IMR-90 (cell line): ENCODE results near the gene TMEM163. TPM values are rescaled to one million over a fixed set of nuclear protein-coding genes. Genes with fewer than 3 reads are reported as not detected.
A peak's percentile ranks its signal among the peaks of the same experiment; 100 is the strongest.

ENCODE experiments used
- ATAC-seq: fragments of 200-7000 bp; cut with Tn5 transposase; 2 replicates; pipeline ENCODE4 v1.9.1; 2020; ENCODE audit warnings: low read depth, mild to moderate bottlenecking, moderate library complexity
- BruUV-seq: library from RNA; stranded (reverse); fragments of 400-500 nt; replicated peaks from 2 replicates; lab custom pipeline; 2021; lab: Mats Ljungman, UMichigan
- CTCF ChIA-PET: fragments of 300-600 bp; formaldehyde crosslinking; extraction: SDS; loops from one replicate; lab custom pipeline; 2021; ENCODE audit warnings: antibody characterized with exemption; lab: Yijun Ruan, JAX
- POLR2A ChIA-PET: fragments of 300-600 bp; sonication (Branson Sonifier 250); formaldehyde crosslinking; loops from one replicate; lab custom pipeline; 2022; ENCODE audit warnings: antibody characterized with exemption; ENCODE audit not compliant: unreplicated experiment; lab: Charles Lee
- DNase-seq: peaks from one replicate; pipeline ENCODE4 v3.0.0; 2013
- H2AFZ ChIP-seq: replicated peaks from 2 replicates; pipeline ENCODE3; 2013; ENCODE audit warnings: low read length, mild to moderate bottlenecking; ENCODE audit not compliant: poor library complexity
- H2AK5ac ChIP-seq: 2 replicates; pipeline ENCODE4 v1.6.1; 2013; ENCODE audit warnings: low read depth, low read length, inconsistent platforms
- H2AK9ac ChIP-seq: replicated peaks from 2 replicates; pipeline ENCODE3; 2013; ENCODE audit warnings: mild to moderate bottlenecking, low read depth, low read length, moderate library complexity; ENCODE audit not compliant: poor library complexity
- H2BK120ac ChIP-seq: 2 replicates; pipeline ENCODE4 v1.6.1; 2013; ENCODE audit warnings: low read depth, low read length, inconsistent platforms
- H2BK15ac ChIP-seq: 3 replicates; pipeline ENCODE4 v1.6.1; 2013; ENCODE audit warnings: low read depth, low read length, inconsistent platforms
- H2BK20ac ChIP-seq: 2 replicates; pipeline ENCODE4 v1.6.1; 2013; ENCODE audit warnings: low read depth, mild to moderate bottlenecking, inconsistent platforms, low read length, moderate library complexity
- H2BK5ac ChIP-seq: 2 replicates; pipeline ENCODE4 v1.6.1; 2013; ENCODE audit warnings: mild to moderate bottlenecking, low read depth, low read length, inconsistent platforms; ENCODE audit not compliant: poor library complexity, severe bottlenecking
- H3K14ac ChIP-seq: replicated peaks from 2 replicates; pipeline ENCODE4 v1.6.1; 2013; ENCODE audit warnings: low read depth, low read length, inconsistent platforms
- H3K18ac ChIP-seq: 2 replicates; pipeline ENCODE4 v1.6.1; 2013; ENCODE audit warnings: low read depth, low read length, control low read depth
- H3K23ac ChIP-seq: 2 replicates; pipeline ENCODE4 v1.6.1; 2013; ENCODE audit warnings: low read depth, low read length, inconsistent platforms
- H3K27ac ChIP-seq: 2 replicates; pipeline ENCODE4 v1.5.1; 2013; ENCODE audit warnings: mild to moderate bottlenecking, control low read depth, low read length; ENCODE audit not compliant: insufficient read depth
- H3K27me3 ChIP-seq: 2 replicates; pipeline ENCODE4 v1.6.1; 2013; ENCODE audit warnings: low read length; ENCODE audit not compliant: control insufficient read depth, insufficient read depth
- H3K36me3 ChIP-seq: 2 replicates; pipeline ENCODE4 v1.6.1; 2013; ENCODE audit warnings: low read length, mixed read lengths; ENCODE audit not compliant: control insufficient read depth, insufficient read depth
- H3K4ac ChIP-seq: 2 replicates; pipeline ENCODE4 v1.6.1; 2013; ENCODE audit warnings: low read depth, low read length, inconsistent platforms
- H3K4me1 ChIP-seq: 2 replicates; pipeline ENCODE4 v1.6.1; 2013; ENCODE audit warnings: low read length, mixed read lengths; ENCODE audit not compliant: control insufficient read depth, insufficient read depth
- H3K4me2 ChIP-seq: 2 replicates; pipeline ENCODE4 v1.6.1; 2013; ENCODE audit warnings: low read depth, mild to moderate bottlenecking, control low read depth, low read length, moderate library complexity
- H3K4me3 ChIP-seq: 2 replicates; pipeline ENCODE4 v1.5.1; 2013; ENCODE audit warnings: low read depth, mild to moderate bottlenecking, control low read depth, low read length, moderate library complexity; ENCODE audit not compliant: insufficient read depth
- H3K56ac ChIP-seq: 2 replicates; pipeline ENCODE4 v1.6.1; 2013; ENCODE audit warnings: low read length, inconsistent platforms; ENCODE audit not compliant: insufficient read depth; ENCODE audit errors: extremely low read depth
- H3K79me1 ChIP-seq, 2 experiments: 2 replicates each; pipeline ENCODE4 v1.6.1; 2013; ENCODE audit warnings: low read length in 2 of 2, inconsistent platforms in 1 of 2, low read depth in 1 of 2
- H3K9ac ChIP-seq: 2 replicates; pipeline ENCODE4 v1.6.1; 2013; ENCODE audit warnings: low read depth, low read length, control low read depth
- H3K9me1 ChIP-seq: 2 replicates; pipeline ENCODE4 v1.6.1; 2013; ENCODE audit warnings: low read length, inconsistent platforms; ENCODE audit not compliant: insufficient read depth
- H3K9me3 ChIP-seq: 2 replicates; pipeline ENCODE4 v1.6.1; 2013; ENCODE audit warnings: low read length; ENCODE audit not compliant: control insufficient read depth, insufficient read depth
- H4K20me1 ChIP-seq: 2 replicates; pipeline ENCODE4 v1.6.1; 2013; ENCODE audit warnings: low read length, inconsistent platforms; ENCODE audit not compliant: insufficient read depth
- H4K5ac ChIP-seq: 2 replicates; pipeline ENCODE4 v1.6.1; 2013; ENCODE audit warnings: mild to moderate bottlenecking, low read depth, low read length, control low read depth
- H4K8ac ChIP-seq, 2 experiments: 2 replicates each; pipeline ENCODE4 v1.6.1; 2013; ENCODE audit warnings: low read depth in 2 of 2, low read length in 2 of 2, control low read depth in 1 of 2, inconsistent platforms in 1 of 2
- H4K91ac ChIP-seq: 2 replicates; pipeline ENCODE4 v1.6.1; 2013; ENCODE audit warnings: low read depth, low read length, inconsistent platforms; ENCODE audit not compliant: insufficient read depth
- BHLHE40 ChIP-seq: fragments of 150-350 bp; IDR thresholded peaks from 2 replicates; pipeline ENCODE4 v1.6.1; 2016; ENCODE audit warnings: mild to moderate bottlenecking, low read depth, low read length
- CEBPB ChIP-seq: IDR thresholded peaks from 2 replicates; pipeline ENCODE4 v1.6.1; 2012; ENCODE audit warnings: low read depth, low read length, improper control_type of control experiment
- CHD1 ChIP-seq: IDR thresholded peaks from 2 replicates; pipeline ENCODE4 v1.6.1; 2012; ENCODE audit warnings: low read depth, low read length, improper control_type of control experiment
- CTCF ChIP-seq: conservative IDR thresholded peaks from 2 replicates; pipeline ENCODE4 v1.5.1; 2012; ENCODE audit warnings: mild to moderate bottlenecking, low read depth, low read length, improper control_type of control experiment
- ELK1 ChIP-seq: fragments of 150-350 bp; IDR thresholded peaks from 2 replicates; pipeline ENCODE4 v1.6.1; 2016; ENCODE audit warnings: low read depth, mild to moderate bottlenecking, low read length, moderate library complexity, borderline replicate concordance
- FOS ChIP-seq: fragments of 150-350 bp; IDR thresholded peaks from 2 replicates; pipeline ENCODE4 v1.6.1; 2016; ENCODE audit warnings: low read depth, low read length
- MAFK ChIP-seq: IDR thresholded peaks from 2 replicates; pipeline ENCODE4 v1.6.1; 2012; ENCODE audit warnings: low read depth, low read length, improper control_type of control experiment
- MAZ ChIP-seq: IDR thresholded peaks from 2 replicates; pipeline ENCODE4 v1.6.1; 2012; ENCODE audit warnings: low read depth, mild to moderate bottlenecking, low read length, improper control_type of control experiment, moderate library complexity, borderline replicate concordance
- MXI1 ChIP-seq: IDR thresholded peaks from 2 replicates; pipeline ENCODE4 v1.6.1; 2012; ENCODE audit warnings: low read depth, mild to moderate bottlenecking, low read length, moderate library complexity, borderline replicate concordance
- NFE2L2 ChIP-seq: fragments of 150-350 bp; IDR thresholded peaks from 2 replicates; pipeline ENCODE4 v1.6.1; 2016; ENCODE audit warnings: low read depth, mild to moderate bottlenecking, low read length
- POLR2A ChIP-seq: IDR thresholded peaks from 2 replicates; pipeline ENCODE4 v1.6.1; 2012; ENCODE audit warnings: mild to moderate bottlenecking, low read depth, low read length
- SMC3 ChIP-seq: fragments of 150-350 bp; IDR thresholded peaks from 2 replicates; pipeline ENCODE4 v1.6.1; 2016; ENCODE audit warnings: low read depth, mild to moderate bottlenecking, antibody characterized with exemption, low read length, moderate library complexity
- WGBS, 2 experiments: methylation state at CpG; one replicate each; pipeline versions ENCODE4 v1.1.5 to v1.1.7; 2013; ENCODE audit warnings: missing lambda C conversion rate in 2 of 2; ENCODE audit not compliant: insufficient read length in 1 of 2; ENCODE audit errors: extremely low coverage in 2 of 2; 5-methylcytosine and 5-hydroxymethylcytosine counted together
- dilution Hi-C: fragments of 300-500 bp; cut with HindIII; formaldehyde crosslinking; loops from one replicate; pipeline ENCODE4 v1.14.3; 2018; ENCODE audit warnings: low sequenced_read_pairs; ENCODE audit not compliant: unreplicated experiment
- in situ Hi-C: fragments of 300-500 bp; cut with MboI; formaldehyde crosslinking; loops from 3 replicates; pipeline ENCODE4 v1.14.3; 2019; ENCODE audit warnings: low sequenced_read_pairs, inconsistent platforms, mixed read lengths
- intact Hi-C: fragments of 100-400 bp; cut with micrococcal nuclease; formaldehyde crosslinking; loops from 2 replicates; pipeline ENCODE4 v1.10.0; 2022
- polyA plus RNA-seq, 3 experiments: library from polyadenylated mRNA; depleted of rRNA; stranded (reverse); fragments of >200 nt; gene quantifications; 2 replicates each; pipeline ENCODE4 v1.2.3, GENCODE V29; 2012; ENCODE audit warnings: low replicate concordance in 1 of 3
- total RNA-seq: library from RNA; depleted of rRNA; stranded (reverse); fragments of >200 nt; gene quantifications from 2 replicates; pipeline ENCODE4 v1.2.3, GENCODE V29; 2012

TMEM163 gene
- total and polyA plus RNA-seq, 2 of the 4 experiments (the other 2 are of a cell fraction): not detected

- Histone ChIP-seq H3K4me2 (no peak overlapping the region), H3K23ac (no peak overlapping the region)
Measured at GRCh38 chr2:134677856-134678756, 40.7 kb downstream of the TMEM163 start.

More at GRCh38 chr2:134677856-134678756, 40.7 kb downstream of the TMEM163 start:
- no peak for TF ChIP-seq SMC3
- no peak for TF ChIP-seq CHD1
- TF ChIP-seq MXI1: no peak
- no peak for TF ChIP-seq ELK1
- no peak for TF ChIP-seq NFE2L2
- TF ChIP-seq FOS: no peak
- TF ChIP-seq MAZ: no peak
- TF ChIP-seq MAFK: no peak
- no peak for TF ChIP-seq CTCF
- no peak for TF ChIP-seq POLR2A
- TF ChIP-seq CEBPB: no peak
- no peak for TF ChIP-seq BHLHE40
- Histone ChIP-seq H3K36me3 (no peaks in the 10 kb centered on the region), H2BK5ac (no peak overlapping the region), H4K91ac (no peak overlapping the region), H3K4me1 (no peaks in the 10 kb centered on the region), H3K79me1 (no peaks in the 10 kb centered on the region), H2AFZ (peak overlapping the region; percentile 14), H2BK120ac (no peak overlapping the region), H4K8ac (no peak overlapping the region), H2AK5ac (no peak overlapping the region), H4K5ac (no peak overlapping the region), H4K20me1 (no peaks in the 10 kb centered on the region; the same call in 1 of the 2 replicates), H3K9me1 (no peaks in the 10 kb centered on the region), H3K14ac (no peak overlapping the region), H3K9me3 (no peaks in the 10 kb centered on the region), H3K18ac (no peak overlapping the region), H2AK9ac (no peak overlapping the region), H3K27ac (no peak overlapping the region), H3K4ac (no peak overlapping the region), H3K56ac (no peak overlapping the region), H2BK20ac (no peak overlapping the region), H2BK15ac (no peak overlapping the region), H3K27me3 (peaks cover 10% of the 10 kb centered on the region), H3K9ac (no peak overlapping the region), H3K4me3 (no peak overlapping the region)
- WGBS, 2 experiments: 23% methylated on average over 9 of the region's 20 CpGs; no CpG with 5 or more reads in 1 of the 2 experiments
- intact Hi-C loops: no loop called here
- ChIA-PET CTCF (no interaction called here), POLR2A (no interaction called here)
- in situ Hi-C loops: no loop called here
- no TSS peak for BruUV-seq
- dilution Hi-C loops: no loop called here
- DNase-seq: no peak
- ATAC-seq: no peak
